ENCODE data around the gene PPP1R9A. TPM values are rescaled to one million over a fixed set of nuclear protein-coding genes. Genes with fewer than 3 reads are reported as not detected.

Gene PPP1R9A
- 10 to 100 TPM in 2 of 3 donors, 1 to 10 TPM in 1; 7.5 to 34.7 (median 19.3) TPM for total RNA-seq

DNA sequence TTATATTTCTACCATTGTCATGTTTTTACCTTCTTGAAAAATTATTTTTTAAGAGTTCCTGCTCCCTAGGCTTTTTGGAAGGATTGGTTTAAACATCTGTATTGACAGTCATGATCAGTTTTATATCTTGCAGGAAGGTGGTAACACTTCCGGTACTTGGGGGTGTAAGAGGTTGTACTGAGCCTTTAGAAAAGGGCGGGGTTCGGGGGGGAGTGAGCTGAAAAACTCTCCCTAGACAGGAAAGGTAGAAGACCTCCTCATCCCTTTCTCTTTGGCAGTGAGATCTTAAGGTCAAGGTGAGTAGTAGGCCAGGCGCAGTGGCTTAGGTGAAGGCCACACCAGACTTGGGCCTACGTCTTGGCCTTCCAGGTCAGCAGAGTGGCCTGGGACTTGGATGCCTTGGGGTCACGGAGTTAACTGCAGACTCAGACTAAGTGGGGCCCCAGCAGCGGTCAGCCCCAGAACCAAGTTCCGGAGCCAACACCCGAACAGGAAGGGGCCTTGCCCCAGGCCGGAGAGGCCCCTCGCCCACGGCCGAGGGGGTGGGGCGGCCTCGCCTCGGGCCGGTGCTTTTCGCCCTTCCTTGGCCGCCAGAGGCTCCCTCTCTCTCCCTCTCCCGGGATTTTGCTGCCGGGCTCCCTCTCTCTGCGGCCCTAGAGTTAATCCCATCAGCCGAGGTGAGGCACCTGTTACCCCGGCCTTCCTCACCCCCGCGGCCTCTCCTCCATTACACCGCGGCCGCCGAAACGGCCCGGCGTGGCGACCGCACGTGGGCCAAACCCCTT, at the start of gene PPP1R9A:
TSS of gene PPP1R9A (plus strand) at position 569 of the 785 bp plus-strand sequence. CDS start 2,520 bp downstream, outside the sequence.
- intact Hi-C loops (cut with DNase I; ENCODE audit: low total_unique reads) = no loop called here
- TF ChIP-seq POLR2A (IDR thresholded peaks at IDR 0.05) = no peak
- TF ChIP-seq, protein P1, sequence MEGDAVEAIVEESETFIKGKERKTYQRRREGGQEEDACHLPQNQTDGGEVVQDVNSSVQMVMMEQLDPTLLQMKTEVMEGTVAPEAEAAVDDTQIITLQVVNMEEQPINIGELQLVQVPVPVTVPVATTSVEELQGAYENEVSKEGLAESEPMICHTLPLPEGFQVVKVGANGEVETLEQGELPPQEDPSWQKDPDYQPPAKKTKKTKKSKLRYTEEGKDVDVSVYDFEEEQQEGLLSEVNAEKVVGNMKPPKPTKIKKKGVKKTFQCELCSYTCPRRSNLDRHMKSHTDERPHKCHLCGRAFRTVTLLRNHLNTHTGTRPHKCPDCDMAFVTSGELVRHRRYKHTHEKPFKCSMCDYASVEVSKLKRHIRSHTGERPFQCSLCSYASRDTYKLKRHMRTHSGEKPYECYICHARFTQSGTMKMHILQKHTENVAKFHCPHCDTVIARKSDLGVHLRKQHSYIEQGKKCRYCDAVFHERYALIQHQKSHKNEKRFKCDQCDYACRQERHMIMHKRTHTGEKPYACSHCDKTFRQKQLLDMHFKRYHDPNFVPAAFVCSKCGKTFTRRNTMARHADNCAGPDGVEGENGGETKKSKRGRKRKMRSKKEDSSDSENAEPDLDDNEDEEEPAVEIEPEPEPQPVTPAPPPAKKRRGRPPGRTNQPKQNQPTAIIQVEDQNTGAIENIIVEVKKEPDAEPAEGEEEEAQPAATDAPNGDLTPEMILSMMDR (IDR thresholded peaks at IDR 0.05) = peak in 1 of 3 donors; percentile 17
- TF ChIP-seq POLR2AphosphoS5 (IDR thresholded peaks at IDR 0.05) = no peak
- H3K9me3 ChIP-seq = no peaks in the 10 kb centered on the region
- H3K27me3 ChIP-seq = no peaks in the 10 kb centered on the region
- DNase-seq (ENCODE audit: low spot score in 2 of 2) = no peak
- peak within 1 kb of the TSS; percentile 80 to 90 for H3K27ac ChIP-seq
- H3K4me3 ChIP-seq = peak within 1 kb of the TSS; percentile 54 to 88 (median 67)
- H3K4me1 ChIP-seq = no peaks in the 10 kb centered on the region
- H3K36me3 ChIP-seq = no peaks in the 10 kb centered on the region

GRCh38 chr7:94871132-94871531, 36.3 kb upstream of the PPP1R9A start:
- intact Hi-C loops (cut with DNase I; ENCODE audit: low total_unique reads) = no loop called here
- Histone ChIP-seq H3K9me3 (no peaks in the 10 kb centered on the region), H3K27me3 (no peaks in the 10 kb centered on the region), H3K27ac (no peak overlapping the region), H3K36me3 (no peaks in the 10 kb centered on the region), H3K4me1 (no peaks in the 10 kb centered on the region), H3K4me3 (no peak overlapping the region)
- TF ChIP-seq POLR2A (IDR thresholded peaks at IDR 0.05) (no peak), POLR2AphosphoS5 (IDR thresholded peaks at IDR 0.05) (no peak)
- TF ChIP-seq, protein P1 (IDR thresholded peaks at IDR 0.05) = no peak
- no peak for DNase-seq (ENCODE audit: low spot score in 2 of 2)

DNA sequence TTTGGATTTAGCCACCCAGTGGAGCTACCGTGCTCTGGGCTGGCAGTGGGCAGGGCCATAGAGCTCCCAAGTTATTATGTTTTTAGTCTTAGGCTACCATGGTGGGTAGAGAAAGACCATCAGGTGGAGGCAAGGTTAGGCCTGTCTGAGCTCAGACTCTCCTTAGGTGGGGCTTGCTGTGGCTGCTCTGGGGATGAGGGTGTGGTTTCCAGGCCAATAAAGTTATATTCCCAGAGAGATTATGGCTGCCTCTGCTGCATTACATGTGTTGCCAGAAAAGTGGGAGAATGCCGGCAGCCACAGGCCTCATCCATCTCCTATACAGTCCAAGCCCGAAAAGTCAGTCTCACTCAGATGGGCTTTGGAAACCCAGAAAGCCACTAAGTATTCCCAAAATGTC, 34.2 kb upstream of the PPP1R9A start:
- Histone ChIP-seq H3K36me3 (no peaks in the 10 kb centered on the region), H3K27me3 (no peaks in the 10 kb centered on the region), H3K4me1 (no peaks in the 10 kb centered on the region), H3K4me3 (no peak overlapping the region), H3K9me3 (peaks cover 4 to 5% of the 10 kb centered on the region in 2 donors), H3K27ac (no peak overlapping the region)
- intact Hi-C loops (cut with DNase I; ENCODE audit: low total_unique reads) = no loop called here
- TF ChIP-seq POLR2A (IDR thresholded peaks at IDR 0.05) = no peak
- TF ChIP-seq, protein P1 (IDR thresholded peaks at IDR 0.05) = no peak
- TF ChIP-seq POLR2AphosphoS5 (IDR thresholded peaks at IDR 0.05) = no peak
- no peak for DNase-seq (ENCODE audit: low spot score in 2 of 2)

DNA sequence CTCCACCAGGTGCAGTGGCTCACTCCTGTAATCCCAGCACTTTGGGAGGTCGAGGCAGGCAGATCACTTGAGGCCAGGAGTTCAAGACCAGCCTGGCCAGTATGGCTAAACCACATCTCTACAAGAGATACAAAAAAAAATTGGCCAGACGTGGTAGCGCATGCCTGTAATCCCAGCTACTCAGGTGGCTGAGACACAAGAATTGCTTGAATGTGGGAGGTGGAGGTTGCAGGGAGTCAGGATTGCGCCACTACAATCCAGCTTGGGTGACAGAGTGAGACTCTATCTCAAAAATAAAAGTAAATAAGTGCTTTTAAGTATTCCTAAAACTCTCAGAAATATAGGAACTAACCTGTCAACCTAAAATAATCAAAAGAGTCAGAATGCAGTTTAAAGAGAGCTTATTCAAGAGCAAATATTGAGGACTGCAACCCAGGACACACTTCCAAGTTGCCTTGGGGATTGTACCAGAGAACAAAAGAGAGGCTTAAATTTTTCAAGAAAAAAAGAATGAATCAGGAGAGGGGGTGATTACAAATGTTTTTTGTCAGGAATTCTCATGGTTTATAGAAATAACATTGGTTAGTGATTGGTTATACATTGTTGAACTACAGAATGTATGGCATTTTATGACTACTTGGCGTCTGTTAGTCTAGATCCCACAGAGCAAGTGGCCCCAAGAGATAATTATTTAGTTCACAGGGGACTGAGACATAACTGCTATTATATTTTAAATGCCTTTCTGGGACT, 33.2 kb upstream of the PPP1R9A start:
- no peaks in the 10 kb centered on the region for H3K36me3 ChIP-seq
- intact Hi-C loops (cut with DNase I; ENCODE audit: low total_unique reads) = no loop called here
- H3K4me3 ChIP-seq = no peak overlapping the region
- H3K4me1 ChIP-seq = no peaks in the 10 kb centered on the region
- no peak overlapping the region for H3K27ac ChIP-seq
- DNase-seq (ENCODE audit: low spot score in 2 of 2) = no peak
- TF ChIP-seq POLR2AphosphoS5 (IDR thresholded peaks at IDR 0.05) (no peak), POLR2A (IDR thresholded peaks at IDR 0.05) (no peak)
- TF ChIP-seq, protein P1 (IDR thresholded peaks at IDR 0.05) = no peak
- no peaks in the 10 kb centered on the region for H3K27me3 ChIP-seq
- H3K9me3 ChIP-seq = peaks cover 8 to 9% of the 10 kb centered on the region in 2 donors

DNA sequence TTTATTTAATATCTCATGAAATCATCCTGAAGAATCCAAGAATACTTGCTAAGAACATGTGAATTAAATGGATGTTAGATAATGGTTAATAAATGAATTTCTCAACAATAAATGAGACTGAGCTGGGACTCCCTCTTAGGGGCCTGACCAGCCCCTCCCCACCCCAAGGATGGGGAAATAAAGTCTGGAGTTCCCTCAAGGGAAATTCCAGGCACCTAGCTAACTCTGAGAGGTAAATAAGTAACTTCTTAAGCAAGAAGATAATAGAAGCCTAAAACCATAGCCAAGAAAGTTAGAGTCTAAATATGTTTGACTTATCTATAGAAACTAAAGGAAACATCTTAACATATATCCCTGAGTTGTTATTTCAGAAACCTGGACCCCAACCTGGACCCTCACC, 32.2 kb upstream of the PPP1R9A start:
- Histone ChIP-seq H3K36me3 (no peaks in the 10 kb centered on the region), H3K27me3 (no peaks in the 10 kb centered on the region), H3K27ac (no peak overlapping the region), H3K4me1 (no peaks in the 10 kb centered on the region), H3K9me3 (peaks cover 8 to 9% of the 10 kb centered on the region in 2 donors), H3K4me3 (no peak overlapping the region)
- TF ChIP-seq POLR2AphosphoS5 (IDR thresholded peaks at IDR 0.05) (no peak), POLR2A (IDR thresholded peaks at IDR 0.05) (no peak)
- TF ChIP-seq, protein P1 (IDR thresholded peaks at IDR 0.05) = no peak
- intact Hi-C loops (cut with DNase I; ENCODE audit: low total_unique reads) = no loop called here
- no peak for DNase-seq (ENCODE audit: low spot score in 2 of 2)
